ENCODE data around the gene ATG12. TPM values are rescaled to one million over a fixed set of nuclear protein-coding genes. Genes with fewer than 3 reads are reported as not detected.

Gene ATG12
- total and polyA plus RNA-seq, 2 of the 13 experiments (the other 11 are each of a cell fraction or from before 2014, with no cell fraction given): 46.4 to 58.1 TPM

DNA sequence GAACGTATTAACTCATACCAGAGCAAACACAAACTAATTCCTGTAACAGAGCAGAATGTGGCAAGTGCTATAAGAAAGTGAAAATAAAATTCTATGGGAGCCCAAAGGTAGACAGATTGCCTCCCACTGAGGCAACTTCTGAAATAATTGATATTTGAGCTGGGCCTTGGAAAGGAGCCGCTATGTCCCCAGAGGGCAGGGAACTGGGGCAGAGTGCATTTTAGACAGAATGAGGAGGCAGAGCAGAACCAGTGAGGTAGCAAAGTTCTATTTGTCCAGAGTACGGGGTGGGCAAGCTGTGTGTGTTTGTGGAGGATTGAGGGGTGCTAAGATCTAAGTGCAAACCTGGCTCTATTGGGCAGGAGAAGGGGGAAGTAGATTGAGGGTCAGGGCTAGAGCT lies 44.7 kb downstream of the ATG12 start (continued):
- TF ChIP-seq GFI1 (CRISPR knock-in tag; IDR thresholded peaks at IDR 0.05; ENCODE audit: borderline replicate concordance) (peak; percentile 50; the same call in 1 of the 2 replicates), ZSCAN30 (CRISPR knock-in tag; IDR thresholded peaks at IDR 0.05) (no peak), PPARG (CRISPR knock-in tag; conservative IDR thresholded peaks at IDR 0.05) (0 out of 2 replicates have a peak, but pooled peaks have one; percentile 45), REXO4 (CRISPR knock-in tag; IDR thresholded peaks at IDR 0.05; ENCODE audit: borderline replicate concordance) (no peak), NR1H2 (CRISPR knock-in tag; IDR thresholded peaks at IDR 0.05; ENCODE audit: borderline replicate concordance, low read depth) (no peak), RELA (CRISPR knock-in tag; IDR thresholded peaks at IDR 0.05) (no peak), HDAC1 (CRISPR knock-in tag; IDR thresholded peaks at IDR 0.05) (0 out of 2 replicates have a peak, but pooled peaks have one; percentile 24), ZBTB38 (CRISPR knock-in tag; IDR thresholded peaks at IDR 0.05) (no peak), ZNF530 (CRISPR knock-in tag; IDR thresholded peaks at IDR 0.05; ENCODE audit: low read depth) (no peak), ZMYM4 (CRISPR knock-in tag; IDR thresholded peaks at IDR 0.05) (peak; percentile 62), ZNF589 (CRISPR knock-in tag; conservative IDR thresholded peaks at IDR 0.05) (no peak), ZKSCAN5 (CRISPR knock-in tag; IDR thresholded peaks at IDR 0.05) (no peak), ZNF430 (CRISPR knock-in tag; IDR thresholded peaks at IDR 0.05) (no peak), TP53 (CRISPR knock-in tag; conservative IDR thresholded peaks at IDR 0.05) (no peak), KDM4B (CRISPR knock-in tag; IDR thresholded peaks at IDR 0.05) (no peak), ZNF790 (CRISPR knock-in tag; IDR thresholded peaks at IDR 0.05; ENCODE audit: borderline replicate concordance) (no peak), FOXC1 (CRISPR knock-in tag; IDR thresholded peaks at IDR 0.05; ENCODE audit: borderline replicate concordance) (no peak), EP300 (IDR thresholded peaks at IDR 0.05; ENCODE audit: low read depth in 2 of 2, low read length in 2 of 2) (peak in 1 of 2 experiments; percentile 28; a peak in 1 of 4 replicates), EP300 (CRISPR knock-in tag; IDR thresholded peaks at IDR 0.05; ENCODE audit: borderline replicate concordance) (no peak)
- TF ChIP-seq, protein P1, sequence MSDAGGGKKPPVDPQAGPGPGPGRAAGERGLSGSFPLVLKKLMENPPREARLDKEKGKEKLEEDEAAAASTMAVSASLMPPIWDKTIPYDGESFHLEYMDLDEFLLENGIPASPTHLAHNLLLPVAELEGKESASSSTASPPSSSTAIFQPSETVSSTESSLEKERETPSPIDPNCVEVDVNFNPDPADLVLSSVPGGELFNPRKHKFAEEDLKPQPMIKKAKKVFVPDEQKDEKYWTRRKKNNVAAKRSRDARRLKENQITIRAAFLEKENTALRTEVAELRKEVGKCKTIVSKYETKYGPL (CRISPR knock-in tag; IDR thresholded peaks at IDR 0.05): no peak
- TF ChIP-seq, protein P2, sequence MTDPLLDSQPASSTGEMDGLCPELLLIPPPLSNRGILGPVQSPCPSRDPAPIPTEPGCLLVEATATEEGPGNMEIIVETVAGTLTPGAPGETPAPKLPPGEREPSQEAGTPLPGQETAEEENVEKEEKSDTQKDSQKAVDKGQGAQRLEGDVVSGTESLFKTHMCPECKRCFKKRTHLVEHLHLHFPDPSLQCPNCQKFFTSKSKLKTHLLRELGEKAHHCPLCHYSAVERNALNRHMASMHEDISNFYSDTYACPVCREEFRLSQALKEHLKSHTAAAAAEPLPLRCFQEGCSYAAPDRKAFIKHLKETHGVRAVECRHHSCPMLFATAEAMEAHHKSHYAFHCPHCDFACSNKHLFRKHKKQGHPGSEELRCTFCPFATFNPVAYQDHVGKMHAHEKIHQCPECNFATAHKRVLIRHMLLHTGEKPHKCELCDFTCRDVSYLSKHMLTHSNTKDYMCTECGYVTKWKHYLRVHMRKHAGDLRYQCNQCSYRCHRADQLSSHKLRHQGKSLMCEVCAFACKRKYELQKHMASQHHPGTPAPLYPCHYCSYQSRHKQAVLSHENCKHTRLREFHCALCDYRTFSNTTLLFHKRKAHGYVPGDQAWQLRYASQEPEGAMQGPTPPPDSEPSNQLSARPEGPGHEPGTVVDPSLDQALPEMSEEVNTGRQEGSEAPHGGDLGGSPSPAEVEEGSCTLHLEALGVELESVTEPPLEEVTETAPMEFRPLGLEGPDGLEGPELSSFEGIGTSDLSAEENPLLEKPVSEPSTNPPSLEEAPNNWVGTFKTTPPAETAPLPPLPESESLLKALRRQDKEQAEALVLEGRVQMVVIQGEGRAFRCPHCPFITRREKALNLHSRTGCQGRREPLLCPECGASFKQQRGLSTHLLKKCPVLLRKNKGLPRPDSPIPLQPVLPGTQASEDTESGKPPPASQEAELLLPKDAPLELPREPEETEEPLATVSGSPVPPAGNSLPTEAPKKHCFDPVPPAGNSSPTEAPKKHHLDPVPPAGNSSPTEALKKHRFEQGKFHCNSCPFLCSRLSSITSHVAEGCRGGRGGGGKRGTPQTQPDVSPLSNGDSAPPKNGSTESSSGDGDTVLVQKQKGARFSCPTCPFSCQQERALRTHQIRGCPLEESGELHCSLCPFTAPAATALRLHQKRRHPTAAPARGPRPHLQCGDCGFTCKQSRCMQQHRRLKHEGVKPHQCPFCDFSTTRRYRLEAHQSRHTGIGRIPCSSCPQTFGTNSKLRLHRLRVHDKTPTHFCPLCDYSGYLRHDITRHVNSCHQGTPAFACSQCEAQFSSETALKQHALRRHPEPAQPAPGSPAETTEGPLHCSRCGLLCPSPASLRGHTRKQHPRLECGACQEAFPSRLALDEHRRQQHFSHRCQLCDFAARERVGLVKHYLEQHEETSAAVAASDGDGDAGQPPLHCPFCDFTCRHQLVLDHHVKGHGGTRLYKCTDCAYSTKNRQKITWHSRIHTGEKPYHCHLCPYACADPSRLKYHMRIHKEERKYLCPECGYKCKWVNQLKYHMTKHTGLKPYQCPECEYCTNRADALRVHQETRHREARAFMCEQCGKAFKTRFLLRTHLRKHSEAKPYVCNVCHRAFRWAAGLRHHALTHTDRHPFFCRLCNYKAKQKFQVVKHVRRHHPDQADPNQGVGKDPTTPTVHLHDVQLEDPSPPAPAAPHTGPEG (CRISPR knock-in tag; IDR thresholded peaks at IDR 0.05): no peak
- TF ChIP-seq, protein P3, sequence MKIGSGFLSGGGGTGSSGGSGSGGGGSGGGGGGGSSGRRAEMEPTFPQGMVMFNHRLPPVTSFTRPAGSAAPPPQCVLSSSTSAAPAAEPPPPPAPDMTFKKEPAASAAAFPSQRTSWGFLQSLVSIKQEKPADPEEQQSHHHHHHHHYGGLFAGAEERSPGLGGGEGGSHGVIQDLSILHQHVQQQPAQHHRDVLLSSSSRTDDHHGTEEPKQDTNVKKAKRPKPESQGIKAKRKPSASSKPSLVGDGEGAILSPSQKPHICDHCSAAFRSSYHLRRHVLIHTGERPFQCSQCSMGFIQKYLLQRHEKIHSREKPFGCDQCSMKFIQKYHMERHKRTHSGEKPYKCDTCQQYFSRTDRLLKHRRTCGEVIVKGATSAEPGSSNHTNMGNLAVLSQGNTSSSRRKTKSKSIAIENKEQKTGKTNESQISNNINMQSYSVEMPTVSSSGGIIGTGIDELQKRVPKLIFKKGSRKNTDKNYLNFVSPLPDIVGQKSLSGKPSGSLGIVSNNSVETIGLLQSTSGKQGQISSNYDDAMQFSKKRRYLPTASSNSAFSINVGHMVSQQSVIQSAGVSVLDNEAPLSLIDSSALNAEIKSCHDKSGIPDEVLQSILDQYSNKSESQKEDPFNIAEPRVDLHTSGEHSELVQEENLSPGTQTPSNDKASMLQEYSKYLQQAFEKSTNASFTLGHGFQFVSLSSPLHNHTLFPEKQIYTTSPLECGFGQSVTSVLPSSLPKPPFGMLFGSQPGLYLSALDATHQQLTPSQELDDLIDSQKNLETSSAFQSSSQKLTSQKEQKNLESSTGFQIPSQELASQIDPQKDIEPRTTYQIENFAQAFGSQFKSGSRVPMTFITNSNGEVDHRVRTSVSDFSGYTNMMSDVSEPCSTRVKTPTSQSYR (CRISPR knock-in tag; IDR thresholded peaks at IDR 0.05; ENCODE audit: borderline replicate concordance): no peak

Measured in HepG2 (cell line).